ENCODE data around the gene TCAP. TPM values are rescaled to one million over a fixed set of nuclear protein-coding genes. Genes with fewer than 3 reads are reported as not detected.

Gene TCAP
- total RNA-seq, 1 donor, result 0.36 TPM

- DNase-seq (ENCODE audit: insufficient read length, low spot score, missing footprints), result no peak
- Histone ChIP-seq H3K79me2 (ENCODE audit: insufficient read depth, low read length) (no peaks in the 10 kb centered on the region), H2AFZ (ENCODE audit: low read length) (no peak overlapping the region), H3K27me3 (ENCODE audit: insufficient read depth, low read length) (peaks cover 83% of the 10 kb centered on the region), H3K27ac (ENCODE audit: low read depth, low read length) (no peak overlapping the region), H3K4me2 (ENCODE audit: insufficient read depth, low read length) (no peak overlapping the region), H3K4me3 (ENCODE audit: insufficient read depth, low read length) (no peak overlapping the region), H3K4me1 (ENCODE audit: insufficient read depth, low read length) (no peaks in the 10 kb centered on the region), H4K20me1 (ENCODE audit: insufficient read depth, low read length) (no peaks in the 10 kb centered on the region), H3K9me3 (ENCODE audit: low read depth, low read length) (no peaks in the 10 kb centered on the region), H3K36me3 (ENCODE audit: insufficient read depth, low read length) (no peaks in the 10 kb centered on the region)
- no peak for TF ChIP-seq CTCF (IDR thresholded peaks at IDR 0.05; ENCODE audit: extremely low read depth, low read depth, low read length)
Measured at GRCh38 chr17:39629494-39629880, 35.7 kb upstream of the TCAP start.

- Histone ChIP-seq H3K4me2 (ENCODE audit: insufficient read depth, low read length) (no peak overlapping the region), H3K79me2 (ENCODE audit: insufficient read depth, low read length) (no peaks in the 10 kb centered on the region), H3K4me1 (ENCODE audit: insufficient read depth, low read length) (no peaks in the 10 kb centered on the region), H2AFZ (ENCODE audit: low read length) (no peak overlapping the region), H3K27me3 (ENCODE audit: insufficient read depth, low read length) (peaks cover 79% of the 10 kb centered on the region), H3K9me3 (ENCODE audit: low read depth, low read length) (no peaks in the 10 kb centered on the region), H3K27ac (ENCODE audit: low read depth, low read length) (no peak overlapping the region), H4K20me1 (ENCODE audit: insufficient read depth, low read length) (no peaks in the 10 kb centered on the region), H3K4me3 (ENCODE audit: insufficient read depth, low read length) (no peak overlapping the region), H3K36me3 (ENCODE audit: insufficient read depth, low read length) (no peaks in the 10 kb centered on the region)
- DNase-seq (ENCODE audit: insufficient read length, low spot score, missing footprints), result no peak
- TF ChIP-seq CTCF (IDR thresholded peaks at IDR 0.05; ENCODE audit: extremely low read depth, low read depth, low read length), result no peak
Measured at GRCh38 chr17:39629898-39630297, 35.3 kb upstream of the TCAP start.

GRCh38 chr17:39631403-39631802 lies 33.7 kb upstream of the TCAP start:
- Histone ChIP-seq H3K4me3 (ENCODE audit: insufficient read depth, low read length) (no peak overlapping the region), H4K20me1 (ENCODE audit: insufficient read depth, low read length) (no peaks in the 10 kb centered on the region), H3K27me3 (ENCODE audit: insufficient read depth, low read length) (peaks cover 64% of the 10 kb centered on the region), H3K79me2 (ENCODE audit: insufficient read depth, low read length) (no peaks in the 10 kb centered on the region), H2AFZ (ENCODE audit: low read length) (no peak overlapping the region), H3K27ac (ENCODE audit: low read depth, low read length) (no peak overlapping the region), H3K4me2 (ENCODE audit: insufficient read depth, low read length) (no peak overlapping the region), H3K9me3 (ENCODE audit: low read depth, low read length) (no peaks in the 10 kb centered on the region), H3K4me1 (ENCODE audit: insufficient read depth, low read length) (no peaks in the 10 kb centered on the region), H3K36me3 (ENCODE audit: insufficient read depth, low read length) (no peaks in the 10 kb centered on the region)
- DNase-seq (ENCODE audit: insufficient read length, low spot score, missing footprints), result no peak
- no peak for TF ChIP-seq CTCF (IDR thresholded peaks at IDR 0.05; ENCODE audit: extremely low read depth, low read depth, low read length)

- H3K4me3 ChIP-seq (ENCODE audit: insufficient read depth, low read length), result no peak overlapping the region
- H3K9me3 ChIP-seq (ENCODE audit: low read depth, low read length), result no peaks in the 10 kb centered on the region
- peaks cover 4% of the 10 kb centered on the region for H3K4me1 ChIP-seq (ENCODE audit: insufficient read depth, low read length)
- no peak for TF ChIP-seq CTCF (IDR thresholded peaks at IDR 0.05; ENCODE audit: extremely low read depth, low read depth, low read length)
- no peaks in the 10 kb centered on the region for H4K20me1 ChIP-seq (ENCODE audit: insufficient read depth, low read length)
- H3K27ac ChIP-seq (ENCODE audit: low read depth, low read length), result no peak overlapping the region
- no peak for DNase-seq (ENCODE audit: insufficient read length, low spot score, missing footprints)
- H3K4me2 ChIP-seq (ENCODE audit: insufficient read depth, low read length), result no peak overlapping the region
- H3K36me3 ChIP-seq (ENCODE audit: insufficient read depth, low read length), result no peaks in the 10 kb centered on the region
- H3K79me2 ChIP-seq (ENCODE audit: insufficient read depth, low read length), result peaks cover 4% of the 10 kb centered on the region
- peaks cover 54% of the 10 kb centered on the region for H3K27me3 ChIP-seq (ENCODE audit: insufficient read depth, low read length)
- H2AFZ ChIP-seq (ENCODE audit: low read length), result no peak overlapping the region
Measured at GRCh38 chr17:39632153-39632941, 32.8 kb upstream of the TCAP start.
